Activated T-cell treated with anti-CD3 and anti-CD28 coated beads for 4 hours (primary cell): ENCODE results near the gene PPIP5K2.
"Not testable (repeated sequence)": the region's sequence is repeated elsewhere in the genome, so short reads cannot be mapped to it uniquely, and the experiment has no call there.

Experiments used
- DNase-seq: peaks from one replicate; pipeline ENCODE4 v3.0.0-alpha.2; 2020

Gene PPIP5K2

GRCh38 chr5:103209065-103209464 is 89.0 kb downstream of the PPIP5K2 start:
- DNase-seq: no peak

DNA sequence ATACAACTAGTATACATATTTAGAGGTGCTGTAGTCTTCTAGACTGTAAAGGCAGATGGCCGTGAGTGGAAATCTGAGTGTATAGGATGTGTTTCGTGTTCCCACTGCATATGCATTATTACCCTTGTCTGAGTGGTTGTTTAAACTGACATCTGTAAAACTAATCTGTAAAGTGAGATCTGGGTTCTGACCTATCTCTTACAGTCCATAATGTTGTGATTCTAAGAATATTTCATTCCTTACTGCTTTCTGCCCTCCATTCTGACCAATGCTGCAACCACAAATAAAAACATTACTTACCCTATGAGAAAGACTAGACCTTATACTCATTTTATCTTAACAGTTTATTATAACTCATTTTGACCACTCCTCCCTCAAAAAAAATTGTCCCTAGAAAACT is 90.9 kb downstream of the PPIP5K2 start:
- DNase-seq: no peak

DNA sequence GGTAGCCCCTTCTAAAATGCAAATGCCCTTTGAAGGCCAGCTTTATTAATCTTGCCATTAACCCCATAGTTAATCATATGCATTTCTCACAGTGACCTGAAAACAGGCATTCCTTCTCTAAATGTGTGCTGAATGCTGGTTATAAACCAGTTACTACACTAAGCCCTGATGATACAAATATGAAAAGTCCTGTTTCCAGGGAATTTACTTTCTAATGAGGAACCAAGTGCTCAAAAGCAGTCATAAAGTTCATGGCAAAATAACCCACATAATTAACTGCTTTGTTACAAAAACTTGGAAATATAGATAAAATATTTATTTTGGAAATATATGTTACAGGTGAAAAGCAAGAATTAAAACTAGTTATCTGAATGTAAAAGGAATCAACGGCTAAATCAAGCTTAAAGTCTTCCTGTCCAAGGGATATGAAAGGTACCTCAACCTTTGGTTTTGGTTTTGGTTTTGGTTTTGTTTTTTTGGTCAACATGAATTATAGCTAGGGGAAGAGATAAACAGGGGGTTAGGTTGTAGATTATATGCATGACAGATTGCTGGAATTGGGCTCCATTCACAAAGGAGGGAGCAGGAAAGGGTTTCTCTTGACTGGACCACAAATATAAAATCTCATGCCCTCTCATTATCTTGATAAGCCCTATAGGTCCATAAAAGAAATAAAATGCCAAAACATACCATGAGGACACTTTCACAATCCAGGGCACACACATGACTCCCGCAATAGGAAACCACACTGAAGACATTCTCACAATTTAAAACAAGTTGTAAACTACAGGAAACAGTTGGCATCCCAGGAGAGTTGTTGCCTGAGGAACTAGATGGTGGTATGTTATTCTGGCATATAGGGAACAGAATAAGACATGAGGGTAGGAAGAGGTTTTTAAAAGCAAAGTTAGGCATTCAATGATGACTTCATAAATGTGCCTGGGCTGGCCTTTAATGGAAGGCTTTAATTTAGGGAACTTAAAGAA is 91.8 kb downstream of the PPIP5K2 start:
- DNase-seq: no peak

- DNase-seq: no peak
These were observed 96.0 kb downstream of the PPIP5K2 start for GRCh38 chr5:103216137-103216536.

DNA sequence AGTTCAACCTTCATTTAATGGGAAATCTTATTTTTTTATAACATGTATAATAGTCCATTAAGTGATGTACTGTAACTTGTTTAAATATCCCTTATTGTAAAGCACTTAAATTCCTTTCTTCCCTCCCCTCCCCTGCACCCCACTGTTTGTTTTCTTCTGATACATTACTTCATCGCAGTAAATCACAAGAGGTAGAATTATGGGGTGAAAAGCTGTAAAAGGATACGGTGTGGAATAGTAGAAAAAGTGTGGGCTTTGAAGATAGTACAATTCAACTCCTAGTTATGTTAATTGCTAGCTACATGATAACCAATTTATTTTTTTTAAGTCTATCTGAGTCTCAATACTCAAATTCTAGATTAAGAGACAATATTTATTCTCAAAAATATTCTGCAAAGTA is 96.6 kb downstream of the PPIP5K2 start:
- no peak for DNase-seq

- no peak for DNase-seq
These were observed 97.0 kb downstream of the PPIP5K2 start for GRCh38 chr5:103217101-103217500.

DNA sequence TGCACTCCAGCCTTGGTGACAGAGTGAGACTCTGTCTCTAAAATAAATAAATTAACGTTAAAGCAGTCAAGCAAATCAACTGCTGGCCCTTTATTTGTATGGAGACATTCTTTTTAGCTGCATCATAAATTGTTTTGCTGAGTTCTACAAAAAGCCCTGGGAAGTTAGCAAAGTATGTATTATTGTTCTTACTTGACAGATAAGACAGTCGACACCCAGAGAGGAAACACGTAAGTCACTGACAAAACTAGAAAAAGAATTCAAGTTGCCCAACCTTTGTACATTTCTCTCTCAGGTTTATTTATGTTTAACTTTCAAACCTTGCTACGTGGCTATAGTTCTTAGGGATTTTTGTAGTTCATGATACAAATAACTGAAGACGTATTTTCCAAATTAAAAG is 98.1 kb downstream of the PPIP5K2 start:
- no peak for DNase-seq

DNA sequence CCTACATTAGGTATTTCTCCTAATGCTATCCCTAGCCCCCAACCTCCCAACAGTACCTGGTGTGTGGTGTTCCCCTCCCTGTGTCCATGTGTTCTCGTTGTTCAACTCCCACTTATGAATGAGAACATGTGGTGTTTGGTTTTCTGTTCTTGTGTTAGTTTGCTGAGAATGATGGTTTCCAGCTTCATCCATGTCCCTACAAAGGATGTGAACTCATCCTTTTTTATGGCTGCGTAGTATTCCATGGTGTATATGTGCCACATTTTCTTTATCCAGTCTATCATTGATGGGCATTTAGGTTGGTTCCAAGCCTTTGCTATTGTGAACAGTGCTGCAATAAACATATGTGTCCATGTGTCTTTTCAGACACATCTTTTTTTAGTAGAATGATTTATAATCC is 99.0 kb downstream of the PPIP5K2 start:
- DNase-seq: not testable (repeated sequence)

DNA sequence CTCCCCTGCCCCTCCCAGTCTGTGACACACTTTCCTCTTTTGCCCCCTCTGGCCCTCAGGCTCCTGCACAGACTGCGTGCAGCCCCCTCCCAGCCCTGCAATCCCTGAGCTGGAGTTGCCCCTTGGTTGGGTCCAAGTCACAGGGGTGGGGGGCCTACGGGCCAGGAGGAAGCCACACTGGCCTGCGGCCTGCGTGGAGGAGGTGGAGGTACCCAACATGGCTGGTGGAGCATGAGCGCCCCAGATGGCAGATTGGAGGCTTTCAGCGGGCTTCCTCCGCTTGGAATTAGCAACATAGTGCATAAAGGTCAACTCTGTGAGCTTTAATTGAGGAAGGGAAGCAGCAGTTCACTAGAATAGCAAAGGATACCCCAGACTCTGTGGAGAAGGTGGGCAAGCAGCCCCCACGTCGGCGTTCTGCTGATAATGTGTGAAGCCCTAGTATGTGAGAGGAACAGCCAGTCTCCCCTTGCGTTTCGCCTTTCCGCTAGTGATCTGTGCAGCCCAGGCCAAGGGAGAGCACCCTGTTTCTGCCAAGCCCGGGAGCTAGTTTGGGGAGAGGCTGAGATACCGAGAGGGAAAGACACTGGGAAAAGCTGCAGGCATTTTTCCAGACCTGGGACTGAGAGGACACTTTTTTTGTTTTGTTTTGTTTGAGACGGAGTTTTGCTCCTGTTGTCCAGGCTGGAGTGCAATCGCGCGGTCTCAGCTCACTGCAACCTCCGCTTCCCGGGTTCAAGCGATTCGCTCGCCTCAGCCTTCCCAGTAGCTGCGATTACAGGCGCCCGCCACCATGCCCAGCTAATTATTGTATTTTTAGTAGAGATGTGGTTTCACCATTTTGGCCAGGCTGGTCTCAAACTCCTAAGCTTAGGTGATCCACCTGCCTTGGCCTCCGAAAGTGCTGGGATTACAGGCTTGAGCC is 103.2 kb downstream of the PPIP5K2 start:
- no peak for DNase-seq

GRCh38 chr5:103224118-103224893 is 104.2 kb downstream of the PPIP5K2 start:
- peak; percentile 1 for DNase-seq

- no peak for DNase-seq
These were observed 104.8 kb downstream of the PPIP5K2 start for GRCh38 chr5:103224894-103225246.

DNA sequence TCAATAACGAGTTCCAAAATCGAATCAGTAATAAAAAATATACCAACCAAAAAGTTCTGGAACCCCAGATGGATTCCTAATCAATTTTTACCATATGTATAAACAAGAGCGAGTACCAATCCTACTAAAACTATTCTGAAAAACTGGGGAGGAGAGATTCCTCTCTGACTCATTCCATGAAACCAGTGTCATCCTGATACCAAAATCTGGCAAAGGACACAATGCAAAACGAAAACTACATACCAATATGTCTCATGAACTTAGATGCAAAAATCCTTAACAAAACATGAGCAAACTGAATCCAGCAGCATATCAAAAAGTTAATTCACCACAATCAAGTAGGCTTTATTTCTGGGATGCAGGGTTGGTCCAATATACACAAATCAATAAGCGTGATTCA is 108.0 kb downstream of the PPIP5K2 start:
- DNase-seq: no peak

DNA sequence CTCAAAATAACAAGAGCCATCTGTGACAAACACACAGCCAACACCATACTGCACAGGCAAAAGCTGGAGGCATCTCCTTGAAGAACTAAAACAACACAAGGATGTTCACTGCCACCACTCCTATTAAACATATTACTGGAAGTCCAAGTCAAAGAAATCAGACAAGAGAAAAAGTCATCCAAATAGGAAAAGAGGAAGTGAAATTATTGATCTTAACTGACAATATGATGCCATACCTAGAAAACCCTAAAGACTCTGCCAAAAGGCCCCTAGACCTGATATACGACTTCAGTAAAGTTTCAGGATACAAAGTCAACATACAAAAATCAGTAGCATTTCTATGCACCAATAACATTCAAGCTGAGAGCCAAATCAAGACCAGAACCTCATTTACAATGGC is 108.5 kb downstream of the PPIP5K2 start:
- DNase-seq: no peak

DNA sequence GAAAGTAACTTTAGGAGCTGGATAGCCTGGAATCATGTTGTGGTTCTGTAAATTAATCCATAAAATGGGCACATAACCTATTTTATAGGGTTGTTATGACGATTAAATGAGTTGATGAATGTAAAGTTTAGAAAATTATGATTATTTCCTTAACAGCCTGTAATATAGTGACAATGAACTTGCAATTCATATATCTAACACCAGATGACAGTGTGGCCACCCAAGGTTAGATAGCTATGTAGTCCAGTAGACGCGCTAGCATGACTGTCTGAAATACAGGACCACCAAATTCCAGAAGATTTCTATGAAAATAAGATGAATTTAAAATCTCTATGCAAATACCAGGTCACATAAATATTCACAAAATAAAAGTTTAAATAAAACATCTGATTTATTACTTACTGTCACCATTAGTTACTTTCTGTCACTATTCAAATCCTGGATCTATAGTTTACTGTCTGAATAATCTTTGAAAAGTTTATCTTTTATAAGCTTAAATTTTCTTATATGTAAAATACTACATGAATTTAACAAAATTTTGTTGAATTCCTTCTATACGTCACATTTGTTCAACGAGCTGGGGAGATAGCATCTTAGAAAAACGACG is 112.4 kb downstream of the PPIP5K2 start:
- DNase-seq: no peak

DNA sequence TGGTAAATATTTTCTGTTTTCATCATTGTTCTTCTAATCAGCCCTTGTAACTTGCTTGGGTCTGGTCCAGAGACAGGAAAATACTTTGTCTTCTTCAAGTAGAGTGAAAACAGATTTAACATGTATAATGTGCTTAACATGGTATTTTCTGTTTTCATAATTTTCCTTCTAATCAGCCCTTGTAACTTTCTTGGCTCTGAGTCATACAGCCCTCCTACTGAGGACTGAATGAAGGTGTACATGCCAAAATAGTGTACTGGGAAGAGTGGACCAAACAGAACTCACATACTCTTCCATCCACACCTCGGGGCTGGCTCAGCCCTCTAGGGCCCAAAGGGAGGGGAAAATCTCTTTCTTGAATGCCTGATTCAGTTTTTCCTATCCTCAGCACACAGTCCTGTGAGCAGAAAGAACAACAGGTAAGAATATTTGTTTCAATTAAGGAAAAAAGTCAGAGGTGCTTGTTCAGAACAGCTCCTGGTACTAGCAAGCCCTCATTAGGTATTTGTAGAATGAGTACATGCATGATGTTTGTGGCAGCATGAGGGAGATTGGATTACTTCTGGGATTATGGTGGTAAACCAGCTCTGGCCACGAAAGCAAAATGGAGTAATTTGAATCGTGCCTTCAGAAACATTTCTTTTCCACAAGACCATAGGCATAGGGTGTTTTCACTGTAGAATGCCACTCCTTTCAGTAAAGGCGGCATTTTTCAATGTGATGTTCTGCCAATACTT is 114.3 kb downstream of the PPIP5K2 start:
- DNase-seq: no peak

GRCh38 chr5:103235891-103236290 is 115.8 kb downstream of the PPIP5K2 start:
- DNase-seq: no peak

GRCh38 chr5:103237778-103238177 is 117.7 kb downstream of the PPIP5K2 start:
- DNase-seq: no peak

GRCh38 chr5:103243665-103244064 is 123.6 kb downstream of the PPIP5K2 start:
- DNase-seq: no peak

DNA sequence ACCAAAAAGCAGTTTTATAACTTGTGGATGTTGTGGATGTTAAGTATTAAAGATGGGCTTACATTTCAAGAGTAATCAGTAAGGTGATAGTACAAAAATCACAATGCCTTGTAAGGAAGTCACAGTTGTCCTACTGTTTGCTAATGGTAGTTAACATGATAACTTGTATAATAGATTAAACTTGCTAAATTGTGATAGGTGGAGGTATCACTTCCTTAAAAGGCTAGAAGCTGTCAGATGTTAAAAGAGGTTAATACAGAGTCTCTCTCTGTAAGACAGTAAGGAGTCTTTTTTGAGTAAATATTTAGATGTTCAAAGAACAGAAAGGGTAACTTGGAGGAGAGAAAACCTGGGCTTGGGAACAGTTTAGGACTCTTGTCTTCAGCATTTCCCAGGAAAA is 124.3 kb downstream of the PPIP5K2 start:
- no peak for DNase-seq

- DNase-seq: no peak
These were observed 125.7 kb downstream of the PPIP5K2 start for GRCh38 chr5:103245761-103246160.

DNA sequence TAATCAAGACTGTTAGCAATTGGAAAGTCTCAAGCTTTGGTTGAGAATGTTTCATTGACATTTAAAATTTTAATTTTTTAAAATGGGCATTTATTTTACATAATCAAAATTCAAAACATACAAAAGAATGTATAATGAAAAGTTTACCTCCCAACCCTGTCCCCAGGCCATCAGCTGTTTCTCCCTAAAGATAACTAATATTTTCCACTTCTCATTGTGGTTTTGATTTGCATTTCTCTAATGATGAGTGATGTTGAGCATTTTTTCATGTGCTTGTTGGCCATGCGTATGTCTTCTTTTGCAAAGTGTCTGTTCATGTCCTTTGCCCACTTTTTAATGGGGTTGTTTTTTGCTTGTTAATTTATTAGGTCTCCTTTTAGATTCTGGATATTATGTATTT is 127.0 kb downstream of the PPIP5K2 start:
- no peak for DNase-seq

DNA sequence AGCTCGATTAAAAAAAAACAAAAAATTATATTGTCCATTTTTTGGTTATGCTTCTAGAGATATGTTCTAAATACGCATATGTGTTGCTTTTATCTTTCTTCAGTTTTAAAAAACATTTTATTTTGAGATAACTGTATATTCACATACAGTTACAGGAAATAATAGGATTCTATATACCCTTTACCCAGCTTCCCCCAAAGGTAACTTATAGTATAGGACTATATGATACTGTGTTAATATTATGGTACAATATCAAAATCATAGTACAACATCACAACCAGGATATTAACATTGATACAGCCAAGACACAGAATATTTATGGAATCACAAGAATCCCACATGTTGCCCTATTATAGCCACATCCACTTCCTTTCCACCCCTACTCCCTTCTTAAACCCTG is 129.0 kb downstream of the PPIP5K2 start:
- DNase-seq: no peak
